GM18526 (cell line): ENCODE data around the gene C16orf90.

Experiments used
- POLR2A ChIP-seq: IDR thresholded peaks from 3 replicates; pipeline ENCODE4 v1.6.1; 2011; ENCODE audit not compliant: insufficient read length; ENCODE audit errors: extremely low read depth

Gene C16orf90

DNA sequence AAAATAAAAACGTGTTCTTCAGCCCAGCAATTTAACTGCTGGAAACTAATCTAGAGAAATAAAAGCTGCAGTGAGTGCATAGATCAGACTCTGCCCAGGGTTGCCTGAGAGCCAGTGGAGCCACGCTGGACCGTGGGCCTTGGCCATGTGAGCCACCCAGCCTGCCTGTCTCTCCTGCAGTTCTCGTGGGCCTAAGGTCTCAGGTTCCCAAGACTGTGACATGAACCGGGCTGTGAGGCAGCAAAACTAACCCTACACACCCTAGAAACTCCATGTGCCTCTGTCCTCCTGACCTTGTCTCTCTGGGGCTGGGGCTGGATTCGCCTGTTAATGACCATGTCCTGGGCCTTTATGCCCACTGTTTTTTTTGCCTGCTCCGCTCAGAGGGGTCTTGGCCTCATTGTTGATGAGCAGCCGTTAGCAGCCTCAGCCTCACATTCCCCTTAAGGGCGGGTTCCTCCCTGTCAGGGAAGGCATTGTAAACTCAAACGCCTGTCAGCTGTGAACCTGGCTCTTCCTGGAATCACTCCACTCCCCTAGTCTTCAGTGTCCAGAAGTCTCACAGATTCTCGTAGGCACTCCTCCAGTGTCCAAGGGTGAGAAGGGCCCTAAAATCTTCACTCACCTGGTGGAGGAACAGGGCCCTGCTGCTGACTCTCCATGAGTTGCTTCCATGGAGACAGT lies 16.9 kb downstream of the C16orf90 start:
- no peak for TF ChIP-seq POLR2A

DNA sequence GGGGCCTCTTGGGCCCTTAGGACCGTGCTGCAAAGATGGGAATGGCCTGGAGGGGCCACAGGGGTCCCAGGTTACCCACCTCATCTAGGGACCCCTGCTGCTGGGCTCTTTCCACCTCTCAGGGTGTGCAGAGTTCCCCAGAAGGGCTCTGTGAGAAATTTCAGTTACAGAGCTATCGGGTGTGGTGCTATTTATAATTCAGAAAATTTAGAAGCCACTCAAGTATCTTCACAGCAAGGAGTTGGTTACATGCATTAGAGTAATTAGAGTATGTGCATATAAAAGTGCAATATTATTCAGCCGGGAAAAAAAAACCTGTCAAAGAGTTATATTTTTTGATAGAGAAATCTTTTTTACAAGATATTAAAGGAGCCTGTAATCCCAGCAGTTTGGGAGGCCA lies 18.9 kb downstream of the C16orf90 start:
- no peak for TF ChIP-seq POLR2A

DNA sequence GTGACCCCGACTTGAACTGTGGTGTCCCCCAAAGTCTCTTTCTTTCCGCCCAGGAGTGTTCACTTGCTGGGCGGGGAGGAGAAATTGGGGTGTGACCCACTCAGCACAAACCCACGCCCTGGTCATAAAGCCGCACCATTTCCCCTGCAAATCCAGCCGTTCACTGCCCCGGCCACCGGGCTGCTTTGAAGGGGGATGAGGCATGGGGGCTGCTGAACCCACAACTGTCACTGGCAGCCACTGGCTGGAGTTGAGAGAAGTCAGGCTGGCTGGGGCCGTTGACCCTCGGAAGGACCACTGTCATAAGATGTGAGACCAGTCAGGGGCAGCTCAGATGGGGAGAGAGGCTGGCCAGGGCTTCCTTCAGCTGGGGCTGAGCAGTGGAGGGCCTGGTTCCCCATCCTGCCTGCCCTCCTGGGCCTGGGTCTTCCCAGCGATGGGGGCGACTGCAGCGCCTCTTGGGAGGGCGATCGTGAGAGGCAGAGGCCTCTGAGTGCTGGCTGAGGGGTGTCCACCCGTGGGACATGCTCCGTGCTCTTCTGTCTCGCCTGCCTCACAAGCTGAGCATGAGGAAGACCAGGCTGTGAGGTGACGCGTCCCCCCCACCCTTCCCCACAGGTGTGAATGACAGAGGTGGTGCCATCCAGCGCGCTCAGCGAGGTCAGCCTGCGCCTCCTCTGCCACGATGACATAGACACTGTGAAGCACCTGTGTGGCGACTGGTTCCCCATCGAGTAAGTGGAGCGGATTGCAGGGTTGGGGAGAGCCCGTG lies 19.5 kb downstream of the C16orf90 start:
- no peak for TF ChIP-seq POLR2A

DNA sequence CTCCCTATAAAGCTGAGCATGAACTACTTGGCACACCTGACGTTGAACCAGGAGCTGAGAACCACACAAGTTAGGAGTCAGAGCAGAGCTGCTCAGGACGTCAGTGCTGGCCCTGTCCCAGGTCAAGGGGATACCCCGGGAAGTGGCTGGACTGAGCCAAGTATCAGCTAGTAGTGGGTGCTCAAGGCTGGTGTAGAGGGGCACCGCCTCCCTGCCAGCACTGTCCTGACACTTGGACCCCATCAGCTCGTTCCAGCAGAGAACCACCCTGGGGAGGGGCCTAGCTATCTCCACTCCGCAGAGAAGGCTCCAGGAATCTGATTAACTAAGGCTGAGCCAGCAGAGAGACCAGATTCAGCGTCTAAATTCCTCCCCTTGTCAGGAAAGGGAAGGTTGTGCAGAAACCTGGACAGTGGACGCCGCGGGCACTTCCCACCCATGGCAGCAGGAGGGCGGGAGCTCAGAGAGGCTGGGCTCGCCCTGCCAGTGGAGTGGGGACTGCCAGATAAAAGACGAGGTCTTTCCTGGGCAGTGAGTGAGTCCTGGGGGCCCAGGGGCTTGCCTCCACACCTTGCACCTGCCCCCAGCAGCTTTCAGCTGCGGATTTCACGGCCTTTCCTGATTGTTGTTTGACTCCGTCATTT lies 21.0 kb downstream of the C16orf90 start:
- TF ChIP-seq POLR2A: no peak

DNA sequence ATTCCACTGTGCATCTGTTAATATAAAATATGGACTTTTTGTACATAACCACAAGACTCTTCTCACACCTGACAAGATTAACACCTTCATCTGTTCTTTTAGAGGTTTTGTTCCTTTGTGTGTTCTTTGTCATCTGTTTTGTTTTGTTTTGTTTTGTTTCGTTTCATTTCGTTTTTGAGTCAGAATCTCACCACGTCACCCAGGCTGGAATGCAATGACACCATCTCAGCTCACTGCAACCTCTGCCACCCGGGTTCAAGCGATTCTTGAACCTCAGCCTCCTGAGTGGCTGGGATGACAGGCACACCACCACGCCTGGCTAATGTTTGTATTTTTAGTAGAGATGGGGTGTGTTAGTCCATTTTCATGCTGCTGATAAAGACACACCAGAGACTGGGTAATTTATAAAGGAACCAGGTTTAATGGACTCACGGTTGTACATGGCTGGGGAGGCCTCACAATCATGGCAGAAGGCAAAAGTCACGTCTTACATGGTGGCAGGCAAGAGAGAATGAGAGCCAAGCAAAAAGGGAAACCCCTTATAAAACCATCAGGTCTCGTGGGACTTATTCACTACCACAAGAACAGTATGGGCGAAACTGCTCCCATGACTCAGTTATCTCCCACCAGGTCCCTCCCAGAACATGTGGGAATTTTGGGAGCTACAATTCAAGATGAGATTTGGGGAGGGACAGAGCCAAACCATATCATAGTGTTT lies 22.3 kb downstream of the C16orf90 start:
- TF ChIP-seq POLR2A: no peak

DNA sequence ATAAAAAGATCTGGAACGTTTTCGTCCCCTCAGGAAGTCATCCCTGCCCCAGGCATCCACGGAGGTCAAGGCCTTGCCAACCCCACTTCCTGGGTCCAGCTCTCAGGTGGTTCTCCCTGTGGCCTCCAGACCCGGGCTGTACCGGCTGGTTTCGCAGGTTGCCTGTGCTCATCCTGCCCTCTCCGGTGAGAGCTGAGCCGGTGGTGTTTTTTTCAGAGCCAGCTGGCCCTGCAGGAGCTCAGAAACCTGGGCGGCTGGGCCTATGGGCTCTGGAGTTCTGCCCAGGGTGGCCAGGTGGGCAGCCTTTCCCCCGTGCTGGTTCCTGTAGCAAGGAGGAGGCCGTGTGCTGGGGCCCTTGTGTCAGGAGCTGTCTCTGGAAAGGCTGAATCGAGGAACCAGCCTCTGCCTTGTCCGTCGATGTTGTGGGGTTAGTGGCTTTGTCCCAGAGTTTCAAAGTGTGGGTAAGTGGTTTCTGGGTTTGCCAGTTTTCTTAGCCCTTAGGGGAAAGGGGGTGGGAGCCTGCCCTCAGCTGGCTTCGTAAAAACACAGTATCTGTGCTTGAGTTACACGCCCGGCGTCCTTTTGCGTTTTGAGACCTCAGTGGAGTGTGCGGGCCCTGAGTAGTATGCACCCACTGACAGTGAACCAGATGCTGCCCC lies 23.6 kb downstream of the C16orf90 start:
- TF ChIP-seq POLR2A: no peak

DNA sequence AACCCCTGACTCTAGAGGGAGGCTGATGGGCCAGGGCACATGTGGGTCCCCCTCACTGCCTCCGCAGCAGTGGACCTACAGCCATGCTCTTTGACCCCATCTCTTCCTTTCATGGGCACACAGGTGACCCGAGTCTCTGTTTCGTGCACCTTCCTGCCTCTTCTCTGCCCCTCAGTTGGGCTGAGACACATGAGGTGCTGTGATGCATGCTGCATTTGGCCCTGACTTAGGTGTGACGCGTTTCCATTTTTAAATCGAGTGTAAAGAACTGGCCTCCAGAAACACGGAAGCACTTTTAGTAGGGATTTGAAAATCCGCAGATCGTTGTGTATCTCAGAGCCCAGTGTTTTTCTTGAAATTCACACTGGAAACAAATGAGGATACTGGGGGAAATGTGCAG lies 24.6 kb downstream of the C16orf90 start:
- TF ChIP-seq POLR2A: no peak

DNA sequence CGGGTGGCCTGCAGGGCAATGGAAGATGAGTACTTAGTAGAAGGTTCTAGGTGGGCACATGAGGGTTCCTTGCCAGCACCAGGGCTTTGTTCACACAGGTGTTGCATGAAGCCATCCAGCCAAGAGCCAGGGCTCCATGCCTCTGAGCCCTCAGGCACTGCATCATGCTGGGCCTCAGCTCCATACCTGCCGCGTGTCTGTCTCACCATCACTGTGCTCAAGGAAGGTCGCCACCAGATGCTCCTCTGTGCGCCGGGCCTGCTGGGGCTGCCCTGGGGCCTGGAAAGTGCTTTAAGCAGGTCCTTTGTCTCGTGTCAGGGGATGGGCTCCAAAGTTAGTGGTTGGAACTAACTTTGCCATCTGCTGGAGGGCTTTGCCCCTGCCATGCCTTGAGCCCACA lies 25.6 kb downstream of the C16orf90 start:
- TF ChIP-seq POLR2A: no peak

DNA sequence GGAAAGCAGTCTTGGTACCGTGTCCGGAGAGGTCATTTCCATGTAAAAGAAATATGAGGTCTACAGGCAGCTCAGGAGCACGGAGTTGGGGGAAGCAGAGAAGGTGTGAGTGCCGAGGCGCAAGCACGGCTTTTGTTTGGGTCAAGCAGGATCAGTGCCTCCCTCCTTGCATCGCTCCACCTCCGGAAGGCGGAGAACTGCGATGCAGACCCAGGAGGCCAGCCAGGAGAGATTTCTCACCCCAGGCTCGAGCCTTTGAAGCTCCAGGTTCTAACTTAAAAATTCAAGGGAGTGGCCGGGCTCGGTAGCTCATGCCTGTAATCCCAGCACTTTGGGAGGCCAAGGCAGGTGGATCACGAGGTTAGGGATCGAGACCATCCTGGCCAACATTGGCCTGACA lies 26.8 kb downstream of the C16orf90 start:
- no peak for TF ChIP-seq POLR2A

DNA sequence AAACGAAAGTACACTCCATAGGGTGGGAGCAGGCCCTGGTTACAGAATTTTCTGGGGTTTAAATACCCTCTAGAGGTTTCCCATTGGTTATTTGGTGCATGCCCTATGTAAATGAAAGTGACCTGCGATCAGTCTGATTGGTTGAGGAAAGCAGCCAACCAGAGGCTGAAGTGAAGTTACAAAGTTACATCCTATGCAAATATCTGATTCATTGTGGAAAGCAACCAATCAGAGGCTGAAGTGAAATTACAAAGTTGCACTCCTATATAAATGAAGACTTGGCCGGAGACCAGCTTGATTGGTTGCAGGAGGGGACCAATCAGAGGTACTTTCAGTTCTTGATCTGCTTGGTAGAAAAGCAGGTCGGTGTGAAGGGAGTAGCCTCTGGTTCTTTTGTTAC lies 27.4 kb downstream of the C16orf90 start:
- no peak for TF ChIP-seq POLR2A

DNA sequence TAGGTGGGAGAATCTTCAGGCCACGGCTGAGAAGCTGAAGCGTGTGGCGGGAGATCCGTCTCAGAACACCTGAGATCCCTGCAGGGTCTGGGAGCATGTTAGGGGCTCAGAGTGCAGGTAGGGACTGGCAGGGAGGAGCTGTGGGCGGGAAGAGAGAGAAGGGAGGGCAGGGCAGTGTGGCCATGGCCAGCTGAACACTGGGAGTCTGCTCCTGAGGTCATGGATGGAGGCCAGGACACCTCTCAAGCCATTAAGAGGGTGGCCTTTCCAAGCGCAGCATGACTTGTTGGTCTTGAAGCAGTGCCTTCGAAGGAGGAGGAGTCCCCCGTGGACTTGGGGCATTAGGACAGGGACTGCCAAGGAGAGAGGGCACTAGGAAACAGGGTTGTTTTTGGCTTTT lies 28.1 kb downstream of the C16orf90 start:
- TF ChIP-seq POLR2A: no peak

DNA sequence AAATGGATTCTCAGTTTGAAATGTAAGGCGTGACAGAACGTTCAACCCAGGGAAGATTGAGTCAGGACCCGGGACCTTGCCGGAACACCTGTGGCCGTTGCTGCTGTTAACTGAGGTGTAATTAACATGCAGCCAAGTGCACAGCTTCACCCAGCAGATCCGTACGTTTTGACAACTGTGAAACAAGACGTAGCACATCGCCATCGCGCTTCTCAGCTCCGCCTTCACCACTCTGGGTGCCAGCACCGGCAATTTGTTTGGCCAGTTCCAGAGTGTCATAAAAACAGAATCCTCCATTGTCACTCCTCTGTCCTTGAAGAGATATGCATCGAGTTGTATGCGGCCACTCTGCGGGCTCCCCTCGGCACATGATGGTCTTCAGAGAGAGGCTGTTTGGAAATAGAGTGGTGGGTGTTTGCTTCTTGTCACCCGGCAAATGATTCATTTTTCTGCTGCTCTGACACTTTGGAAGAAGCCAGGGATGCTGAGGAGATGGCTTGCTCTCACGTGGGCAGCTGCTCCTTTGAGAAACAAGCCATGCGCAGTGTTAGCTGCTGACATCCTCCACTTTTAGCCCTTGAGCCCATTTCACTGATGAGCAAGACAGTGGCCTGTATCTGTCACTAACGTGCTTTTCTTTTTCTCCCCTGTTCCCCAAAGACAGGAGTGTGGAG lies 29.2 kb downstream of the C16orf90 start:
- TF ChIP-seq POLR2A: no peak

DNA sequence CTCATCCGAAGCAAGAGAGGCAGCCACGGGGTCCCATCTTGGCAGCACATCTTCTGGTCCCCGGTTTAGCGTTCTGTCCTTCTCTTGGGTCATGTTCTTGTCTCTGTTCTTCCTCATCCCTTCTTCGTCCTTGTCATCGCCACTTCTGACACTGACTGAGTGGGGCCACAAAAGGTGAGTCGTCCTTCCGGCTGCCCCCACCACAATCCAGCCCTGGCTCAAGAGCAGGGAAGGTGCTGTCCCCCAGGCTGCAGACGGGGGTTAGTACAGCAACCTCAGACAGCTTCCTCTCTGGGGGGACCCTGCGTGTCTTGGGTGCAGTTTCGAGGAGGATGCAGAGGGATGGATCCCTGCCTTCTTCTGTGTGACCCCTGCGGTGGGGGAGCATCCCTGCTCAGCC lies 30.0 kb downstream of the C16orf90 start:
- TF ChIP-seq POLR2A: no peak

DNA sequence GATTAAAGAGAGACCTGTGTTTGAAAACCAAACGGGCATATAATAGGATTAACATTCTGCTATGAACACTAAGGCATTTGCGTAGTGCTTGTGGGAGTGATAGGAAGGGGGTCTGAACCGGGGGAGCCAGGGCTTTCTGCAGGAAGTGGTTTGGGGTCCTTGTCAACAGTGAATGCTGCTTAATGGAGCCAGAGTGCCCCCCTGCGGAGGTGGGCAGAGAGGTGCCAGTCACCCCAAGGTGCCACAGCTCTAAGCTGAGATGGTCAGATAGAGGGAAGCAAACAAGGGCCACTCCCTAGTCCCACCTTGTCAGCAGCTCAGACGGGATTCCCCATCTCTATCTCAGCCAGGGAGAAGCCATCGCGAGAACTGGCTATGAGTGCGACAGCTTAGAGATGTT lies 34.1 kb downstream of the C16orf90 start:
- no peak for TF ChIP-seq POLR2A

DNA sequence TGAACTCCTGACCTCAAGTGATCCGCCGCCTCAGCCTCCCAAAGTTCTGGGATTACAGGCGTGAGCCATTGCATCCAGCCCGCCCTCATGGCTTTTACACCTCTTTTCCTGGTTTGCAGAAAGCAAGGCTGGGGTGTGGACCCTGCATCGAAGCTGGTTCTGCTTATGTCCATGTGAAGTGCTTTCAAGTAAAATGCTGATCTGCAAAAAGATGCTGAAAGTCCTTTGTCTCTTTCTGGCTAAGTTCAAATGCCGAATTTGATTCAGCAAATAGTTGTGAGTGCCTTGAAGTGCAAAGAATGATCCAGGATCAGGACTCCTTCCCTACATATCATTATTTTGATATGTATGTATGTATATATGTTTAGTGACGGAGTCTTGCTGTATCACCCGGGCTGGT lies 34.7 kb downstream of the C16orf90 start:
- TF ChIP-seq POLR2A: no peak
